ENCODE results near the gene CPT1A.
A peak's percentile ranks its signal among the peaks of the same experiment; 100 is the strongest.
"Not testable (repeated sequence)": the region's sequence is repeated elsewhere in the genome, so short reads cannot be mapped to it uniquely, and the experiment has no call there.

The CPT1A gene

DNA sequence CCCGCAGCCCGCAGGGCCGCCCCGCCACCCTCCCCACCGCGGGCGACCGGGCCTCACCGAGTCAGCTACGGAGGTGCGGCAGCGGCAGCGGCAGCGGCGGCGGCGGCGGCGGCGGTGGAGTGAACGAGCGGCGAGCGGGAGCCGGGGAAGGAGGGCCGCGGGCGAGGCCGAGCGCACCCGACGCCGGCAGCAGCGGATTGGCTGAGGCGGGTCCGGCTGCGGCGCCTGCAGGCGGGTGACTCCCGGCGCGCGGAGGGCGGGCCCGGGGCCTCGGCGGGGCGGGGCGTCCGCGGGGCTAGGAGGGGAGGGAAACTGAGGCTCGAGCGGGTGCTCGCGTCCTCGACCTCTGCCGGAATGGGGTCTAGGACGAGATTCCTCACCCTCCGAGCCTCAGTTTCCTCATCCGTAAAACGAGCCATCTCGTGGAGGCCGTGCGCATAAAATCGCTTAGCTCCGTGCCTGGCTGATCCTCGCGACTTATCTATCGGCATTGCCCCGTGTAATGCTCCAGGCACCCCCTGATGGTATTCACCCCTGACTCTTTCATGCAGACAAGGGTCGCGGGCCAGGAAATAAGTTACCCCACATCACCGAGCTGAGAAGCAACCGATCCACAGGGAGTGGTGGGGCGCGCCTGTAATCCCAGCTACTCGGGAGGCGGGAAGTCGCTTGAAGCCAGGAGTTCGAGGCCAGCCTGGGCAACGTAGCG is at the start of gene CPT1A:
Gene CPT1A (minus strand): TSS at position 199 of the 709 bp plus-strand sequence. CDS start 26,442 bp downstream, outside the sequence.
- peak; percentile 99 for DNase-seq (ENCODE audit: low spot score)

GRCh38 chr11:68890490-68891231 is 48.9 kb upstream of the CPT1A start:
- DNase-seq (ENCODE audit: low spot score) = no peak

DNA sequence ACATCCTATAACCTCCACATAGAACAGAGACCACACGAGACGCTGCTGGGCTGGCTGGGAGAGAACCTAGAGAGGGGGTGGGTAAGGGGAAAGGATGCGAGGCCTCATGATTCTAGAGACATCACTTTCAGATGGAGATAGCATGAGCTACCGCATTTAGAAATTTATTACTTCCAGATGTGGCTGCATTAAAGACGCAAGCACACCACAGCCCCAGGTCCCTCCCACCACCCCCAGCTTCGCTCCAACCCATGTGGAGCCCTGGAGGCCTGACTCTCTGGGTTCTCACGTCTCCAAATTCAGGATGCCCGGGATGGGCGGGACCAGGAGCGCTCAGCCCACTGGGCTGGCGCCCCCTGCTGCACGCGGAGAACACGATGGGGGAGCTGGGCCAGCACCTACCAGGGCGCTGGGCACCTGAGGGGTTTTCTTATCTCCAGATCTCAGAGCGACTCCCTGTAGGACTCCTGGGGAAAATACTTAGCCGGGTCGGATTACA is 48.3 kb upstream of the CPT1A start:
- DNase-seq (ENCODE audit: low spot score) = peak; percentile 85

- DNase-seq (ENCODE audit: low spot score) = not testable (repeated sequence)
Observed at GRCh38 chr11:68884827-68885226, 43.1 kb upstream of the CPT1A start.

DNA sequence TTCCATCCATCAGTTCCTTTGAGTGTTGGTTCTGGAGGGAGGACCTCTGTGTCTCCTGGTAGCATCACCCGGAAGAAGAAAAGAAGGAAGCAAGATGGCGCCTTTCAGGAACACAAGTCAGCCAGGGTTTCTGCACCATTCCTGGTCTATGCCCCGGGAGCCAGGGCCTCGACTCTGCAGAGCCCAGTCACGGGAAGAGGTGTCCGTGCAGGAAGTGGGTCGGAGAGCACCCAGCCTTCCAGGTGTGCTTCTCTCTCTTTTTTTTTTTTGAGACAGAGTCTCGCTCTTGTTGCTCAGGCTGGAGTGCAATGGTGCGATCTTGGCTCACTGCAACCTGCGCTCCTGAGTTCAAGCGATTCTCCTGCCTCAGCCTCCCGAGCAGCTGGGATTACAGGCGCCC is 40.7 kb upstream of the CPT1A start:
- DNase-seq (ENCODE audit: low spot score) = no peak

DNA sequence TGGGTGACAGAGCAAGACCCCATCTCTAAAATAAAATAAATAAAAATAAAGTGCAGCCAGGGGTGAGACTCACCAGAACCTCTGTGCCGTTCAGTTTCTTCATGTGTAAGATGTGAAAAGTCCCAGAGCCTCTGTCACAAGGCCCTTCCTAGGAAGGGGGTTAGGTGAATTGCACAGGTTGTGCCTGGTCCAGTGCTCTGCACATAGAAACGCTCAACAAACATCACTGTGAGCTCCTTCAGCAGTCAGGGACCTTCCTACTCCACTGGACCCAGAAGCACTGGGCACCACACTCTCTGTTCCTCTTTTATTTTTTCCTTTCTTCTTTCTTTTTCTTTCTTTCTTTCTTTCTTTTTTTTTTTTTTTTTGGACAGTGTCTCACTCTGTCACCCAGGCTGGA is 39.6 kb upstream of the CPT1A start:
- no peak for DNase-seq (ENCODE audit: low spot score)

- no peak for DNase-seq (ENCODE audit: low spot score)
Observed at GRCh38 chr11:68880851-68881250, 39.1 kb upstream of the CPT1A start.

DNA sequence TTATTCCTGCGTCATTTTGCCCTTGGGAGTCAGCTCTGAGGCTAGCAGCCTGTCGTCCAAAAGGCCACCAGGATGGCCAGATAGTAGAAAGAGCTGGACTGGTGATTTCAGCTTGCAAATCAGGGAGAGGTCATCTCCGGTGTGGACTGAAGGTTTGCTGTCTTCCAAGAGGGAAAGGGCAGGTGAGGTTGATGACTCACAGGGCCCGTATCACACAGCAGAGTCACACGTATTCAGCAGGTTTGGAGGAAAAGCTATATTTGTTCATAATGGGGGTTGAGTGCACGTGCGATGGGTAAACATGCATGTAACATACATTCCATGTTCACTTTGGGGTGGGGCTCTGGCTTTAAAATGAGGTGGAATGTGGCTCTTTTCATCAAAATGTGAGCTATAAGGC is 36.3 kb upstream of the CPT1A start:
- no peak for DNase-seq (ENCODE audit: low spot score)

- no peak for DNase-seq (ENCODE audit: low spot score)
Observed at GRCh38 chr11:68872216-68873003, 30.7 kb upstream of the CPT1A start.

- peak; percentile 79 for DNase-seq (ENCODE audit: low spot score)
Observed at GRCh38 chr11:68870470-68870869, 28.8 kb upstream of the CPT1A start.

- no peak for DNase-seq (ENCODE audit: low spot score)
Observed at GRCh38 chr11:68868221-68868835, 26.6 kb upstream of the CPT1A start.

DNA sequence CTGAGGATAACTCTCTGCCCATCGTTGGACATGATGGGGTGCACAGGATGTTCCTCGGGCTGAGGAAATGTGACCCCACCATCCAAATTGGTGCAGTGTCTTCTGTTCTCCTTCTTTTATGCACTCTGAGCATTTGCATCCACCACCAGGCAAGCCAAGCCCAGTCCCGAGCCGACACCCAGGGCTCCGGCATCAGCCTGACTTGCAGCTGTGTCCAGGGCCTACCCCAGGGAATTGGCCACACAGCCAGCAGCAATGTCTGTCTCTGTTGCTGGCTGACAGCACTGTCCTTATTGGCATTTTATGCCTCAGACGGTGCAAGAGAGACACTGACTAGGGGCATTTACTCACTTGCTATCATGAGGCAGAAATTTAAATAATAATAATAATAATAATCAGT is 25.4 kb upstream of the CPT1A start:
- no peak for DNase-seq (ENCODE audit: low spot score)

GRCh38 chr11:68865241-68865640 is 23.5 kb upstream of the CPT1A start:
- no peak for DNase-seq (ENCODE audit: low spot score)

DNA sequence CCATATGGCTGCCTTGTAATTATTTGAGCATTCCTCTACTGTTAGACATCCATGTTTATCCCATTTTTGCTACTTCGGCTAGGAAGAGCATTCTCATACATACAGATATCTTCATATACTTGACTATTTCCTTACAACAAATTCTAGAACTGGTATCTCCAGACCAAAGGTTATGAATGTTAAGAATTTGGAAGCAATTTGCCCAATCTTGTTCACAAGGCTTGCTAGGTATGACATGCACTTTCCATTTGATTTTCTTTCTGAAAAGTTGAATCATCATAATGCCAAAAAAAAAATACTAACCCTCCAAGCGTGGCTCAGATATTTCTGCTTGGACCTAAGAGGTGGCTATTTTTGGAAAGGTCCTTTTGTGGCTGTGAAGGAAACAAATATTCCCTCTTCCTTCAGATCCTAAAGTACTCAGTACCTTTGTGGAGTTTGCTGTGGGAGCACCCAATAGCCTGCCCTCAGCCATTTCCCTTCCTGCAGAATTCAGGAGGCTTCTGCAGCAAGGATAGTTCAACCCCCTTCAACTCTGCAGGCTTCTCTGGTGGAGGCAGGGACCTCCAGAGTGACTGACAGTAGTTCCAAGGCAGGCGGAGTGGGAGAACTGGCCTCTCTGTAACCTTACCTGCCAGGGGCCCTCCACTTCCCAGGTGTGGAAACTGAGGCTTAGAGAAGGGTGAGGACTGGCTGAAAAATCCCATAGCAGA is 22.0 kb upstream of the CPT1A start:
- DNase-seq (ENCODE audit: low spot score) = no peak

DNA sequence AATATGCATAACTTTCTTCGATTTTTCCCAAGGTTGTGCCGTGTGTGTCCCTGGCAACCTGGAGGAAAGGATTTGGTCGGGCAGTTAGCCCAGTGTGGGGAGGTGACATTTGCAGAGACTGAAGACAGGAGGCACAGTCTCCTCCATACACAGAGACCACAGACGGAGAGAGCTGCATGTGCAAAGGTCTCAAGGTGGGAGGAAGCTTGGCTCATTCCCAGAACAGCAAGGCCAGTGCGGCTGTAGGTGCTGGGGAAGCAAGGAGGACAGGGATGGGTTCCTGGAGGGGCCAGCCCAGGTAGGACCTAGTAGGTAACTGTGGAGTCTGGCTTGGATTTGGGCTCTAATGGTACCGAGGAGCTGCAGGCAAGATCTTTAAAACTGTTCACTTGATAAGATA is 20.7 kb upstream of the CPT1A start:
- no peak for DNase-seq (ENCODE audit: low spot score)

DNA sequence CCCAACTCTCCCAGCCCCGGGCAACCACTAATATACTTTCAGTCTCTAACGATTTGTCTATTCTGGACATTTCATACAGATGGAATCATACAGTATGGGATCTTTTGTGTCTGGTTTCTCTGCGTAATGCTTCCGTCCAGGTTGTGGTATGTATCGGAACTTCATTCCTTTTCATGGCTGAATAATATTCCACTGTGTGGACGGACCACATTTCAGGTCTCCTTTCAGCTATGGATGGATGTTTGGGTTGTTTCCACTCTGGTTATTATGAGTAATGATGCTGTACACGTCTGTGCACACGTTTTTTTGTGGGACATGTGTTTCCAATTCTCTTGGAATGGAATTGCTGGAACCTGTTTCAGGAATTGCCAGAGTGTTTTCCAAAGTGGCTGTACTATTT is 17.4 kb upstream of the CPT1A start:
- no peak for DNase-seq (ENCODE audit: low spot score)

DNA sequence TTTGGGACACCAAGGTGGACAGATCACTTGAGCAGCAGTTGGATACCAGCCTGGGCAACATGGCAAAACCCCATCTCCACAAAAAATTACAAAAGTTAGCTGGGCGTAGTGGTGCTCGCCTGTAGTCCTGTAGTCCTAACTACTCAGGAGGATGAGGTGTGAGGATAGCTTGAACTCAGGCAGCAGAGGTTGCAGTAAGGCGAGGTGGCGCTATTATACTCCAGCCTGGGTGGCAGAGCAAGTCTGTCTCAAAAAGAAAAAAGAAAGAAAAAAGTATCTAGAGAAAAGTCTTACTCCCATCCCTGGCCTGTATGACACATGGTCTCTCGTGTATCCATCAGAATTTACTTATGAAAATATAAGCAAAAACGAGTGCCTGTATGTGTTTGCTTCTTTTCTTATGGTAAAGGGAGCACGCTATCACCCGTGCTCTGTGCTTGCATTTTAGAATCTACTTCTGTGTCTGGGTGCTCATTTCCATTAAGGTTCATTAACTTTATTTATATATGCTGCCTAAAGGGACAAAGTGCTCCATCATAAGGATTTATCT is 15.4 kb upstream of the CPT1A start:
- no peak for DNase-seq (ENCODE audit: low spot score)

DNA sequence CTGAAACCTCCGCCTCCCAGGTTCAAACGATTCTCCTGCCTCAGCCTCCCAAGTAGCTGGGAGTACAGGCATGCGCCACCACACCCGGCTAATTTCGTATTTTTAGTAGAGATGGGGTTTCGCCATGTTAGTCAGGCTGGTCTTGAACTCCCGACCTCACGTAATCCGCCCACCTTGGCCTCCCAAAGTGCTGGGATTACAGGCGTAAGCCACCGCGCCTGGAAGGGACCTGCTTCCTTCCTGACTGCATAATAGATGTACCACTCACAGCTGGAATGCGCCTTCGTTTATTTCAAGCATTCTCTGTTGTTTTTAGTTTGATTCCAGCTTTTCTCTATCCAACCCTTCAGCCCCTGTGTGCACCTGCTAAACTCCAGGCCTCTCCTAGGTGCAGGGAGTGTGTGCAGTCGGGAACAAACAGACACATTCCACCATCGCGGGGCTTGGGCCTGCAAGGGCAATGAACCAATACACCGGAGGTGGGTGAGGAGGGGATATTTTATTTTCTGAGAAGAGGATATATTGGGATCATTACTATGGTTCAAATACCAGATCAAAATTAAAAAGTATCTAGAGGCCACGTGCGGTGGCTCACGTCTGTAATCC is 14.8 kb upstream of the CPT1A start:
- DNase-seq (ENCODE audit: low spot score) = not testable (repeated sequence)

DNA sequence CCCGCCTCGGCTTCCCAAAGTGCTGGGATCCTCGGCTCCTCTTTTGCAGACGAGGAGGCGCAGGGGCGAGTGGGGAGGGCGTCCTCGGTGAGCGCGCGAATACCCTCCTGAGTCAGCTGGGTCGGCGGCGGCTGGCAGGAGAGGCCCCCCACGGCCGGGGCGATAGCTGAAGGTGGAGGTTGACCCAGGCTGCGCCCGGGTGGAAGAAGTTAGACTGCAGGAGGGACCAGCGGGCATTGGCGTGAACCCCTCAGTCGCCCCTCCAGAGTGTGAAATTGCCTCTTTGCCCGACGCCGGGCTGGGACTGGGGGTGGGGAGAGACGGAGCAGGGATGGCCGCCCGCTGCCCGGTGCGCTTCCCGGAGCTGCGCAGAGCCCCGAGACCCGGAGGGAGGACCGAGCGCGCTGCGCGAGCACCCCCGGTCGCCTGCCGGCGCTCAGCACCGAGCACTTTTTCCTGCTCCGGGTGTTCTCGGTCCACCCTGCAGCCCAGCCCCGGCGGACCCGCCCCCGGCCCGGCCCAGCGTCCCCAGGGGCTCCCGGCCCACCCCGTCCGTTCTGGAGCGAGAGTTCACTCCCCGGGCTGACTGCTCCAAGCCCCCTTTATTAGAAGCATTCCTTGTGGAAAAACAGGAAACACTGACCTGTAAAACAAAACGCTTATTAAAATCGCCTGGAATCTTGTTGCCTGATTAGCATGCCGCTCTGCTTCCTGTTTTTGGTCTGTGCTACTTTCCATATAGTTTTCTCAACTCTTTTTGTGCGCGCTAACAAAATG is 13.7 kb upstream of the CPT1A start:
- no peak for DNase-seq (ENCODE audit: low spot score)
